Nephron progenitor cell (in vitro differentiated cells): ENCODE data around the gene NXPH4.

ENCODE experiments used
- DNase-seq: peaks from one replicate; pipeline ENCODE4 v3.0.0; 2021
- H3K27ac Mint-ChIP-seq: 2 replicates; pipeline ENCODE4 v1.8.0; 2021; ENCODE audit warnings: mild to moderate bottlenecking, moderate library complexity, mixed read lengths
- H3K27me3 Mint-ChIP-seq: 2 replicates; pipeline ENCODE4 v1.8.0; 2021; ENCODE audit warnings: mild to moderate bottlenecking, low read depth, mixed read lengths; ENCODE audit not compliant: poor library complexity
- H3K36me3 Mint-ChIP-seq: 2 replicates; pipeline ENCODE4 v1.8.0; 2021; ENCODE audit warnings: low read depth, mixed read lengths
- H3K4me1 Mint-ChIP-seq: 2 replicates; pipeline ENCODE4 v1.8.0; 2021; ENCODE audit warnings: mixed read lengths
- H3K4me3 Mint-ChIP-seq: 2 replicates; pipeline ENCODE4 v1.8.0; 2021; ENCODE audit warnings: mild to moderate bottlenecking, moderate library complexity, mixed read lengths
- H3K9me3 Mint-ChIP-seq: 2 replicates; pipeline ENCODE4 v1.8.0; 2021; ENCODE audit warnings: mild to moderate bottlenecking, moderate library complexity, mixed read lengths
- TF ChIP-seq, protein P1 (sequence below): fragments of 200-600 bp; sonication (generic); IDR thresholded peaks from 2 replicates; pipeline ENCODE4 v1.5.0; 2021; ENCODE audit warnings: antibody characterized with exemption

Gene NXPH4

DNA sequence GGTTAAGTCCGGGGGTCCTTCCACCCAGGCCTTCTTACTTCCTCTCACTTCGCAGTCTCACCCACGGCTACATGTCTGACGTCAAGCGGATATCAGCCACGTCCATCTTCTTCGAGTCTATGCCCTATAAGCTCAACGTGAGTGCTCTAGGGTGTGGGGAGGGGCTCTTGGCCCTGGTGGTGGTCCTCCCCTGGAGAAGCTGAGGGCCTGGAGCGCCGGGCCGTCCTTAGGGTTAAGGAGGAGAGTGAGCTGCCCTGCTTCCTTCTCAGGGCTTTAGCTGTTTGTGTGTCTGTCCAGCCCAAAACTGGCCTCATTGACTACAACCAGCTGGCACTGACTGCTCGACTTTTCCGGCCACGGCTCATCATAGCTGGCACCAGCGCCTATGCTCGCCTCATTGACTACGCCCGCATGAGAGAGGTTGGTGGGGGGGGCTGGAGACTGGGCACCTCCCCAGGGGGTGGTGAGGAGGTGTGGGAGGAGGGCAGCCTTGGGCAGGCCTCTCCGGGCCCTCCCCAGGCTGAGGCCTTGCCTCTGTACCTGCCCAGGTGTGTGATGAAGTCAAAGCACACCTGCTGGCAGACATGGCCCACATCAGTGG lies 15.7 kb downstream of the NXPH4 start:
- Mint-ChIP-seq H3K27me3 (peaks cover 34% of the 10 kb centered on the region), H3K36me3 (peaks cover 31% of the 10 kb centered on the region), H3K4me1 (peaks cover 87% of the 10 kb centered on the region), H3K4me3 (peak overlapping the region; percentile 18), H3K27ac (no peak overlapping the region), H3K9me3 (no peaks in the 10 kb centered on the region)
- TF ChIP-seq, protein P1, sequence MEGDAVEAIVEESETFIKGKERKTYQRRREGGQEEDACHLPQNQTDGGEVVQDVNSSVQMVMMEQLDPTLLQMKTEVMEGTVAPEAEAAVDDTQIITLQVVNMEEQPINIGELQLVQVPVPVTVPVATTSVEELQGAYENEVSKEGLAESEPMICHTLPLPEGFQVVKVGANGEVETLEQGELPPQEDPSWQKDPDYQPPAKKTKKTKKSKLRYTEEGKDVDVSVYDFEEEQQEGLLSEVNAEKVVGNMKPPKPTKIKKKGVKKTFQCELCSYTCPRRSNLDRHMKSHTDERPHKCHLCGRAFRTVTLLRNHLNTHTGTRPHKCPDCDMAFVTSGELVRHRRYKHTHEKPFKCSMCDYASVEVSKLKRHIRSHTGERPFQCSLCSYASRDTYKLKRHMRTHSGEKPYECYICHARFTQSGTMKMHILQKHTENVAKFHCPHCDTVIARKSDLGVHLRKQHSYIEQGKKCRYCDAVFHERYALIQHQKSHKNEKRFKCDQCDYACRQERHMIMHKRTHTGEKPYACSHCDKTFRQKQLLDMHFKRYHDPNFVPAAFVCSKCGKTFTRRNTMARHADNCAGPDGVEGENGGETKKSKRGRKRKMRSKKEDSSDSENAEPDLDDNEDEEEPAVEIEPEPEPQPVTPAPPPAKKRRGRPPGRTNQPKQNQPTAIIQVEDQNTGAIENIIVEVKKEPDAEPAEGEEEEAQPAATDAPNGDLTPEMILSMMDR, result no peak
- DNase-seq, result no peak

DNA sequence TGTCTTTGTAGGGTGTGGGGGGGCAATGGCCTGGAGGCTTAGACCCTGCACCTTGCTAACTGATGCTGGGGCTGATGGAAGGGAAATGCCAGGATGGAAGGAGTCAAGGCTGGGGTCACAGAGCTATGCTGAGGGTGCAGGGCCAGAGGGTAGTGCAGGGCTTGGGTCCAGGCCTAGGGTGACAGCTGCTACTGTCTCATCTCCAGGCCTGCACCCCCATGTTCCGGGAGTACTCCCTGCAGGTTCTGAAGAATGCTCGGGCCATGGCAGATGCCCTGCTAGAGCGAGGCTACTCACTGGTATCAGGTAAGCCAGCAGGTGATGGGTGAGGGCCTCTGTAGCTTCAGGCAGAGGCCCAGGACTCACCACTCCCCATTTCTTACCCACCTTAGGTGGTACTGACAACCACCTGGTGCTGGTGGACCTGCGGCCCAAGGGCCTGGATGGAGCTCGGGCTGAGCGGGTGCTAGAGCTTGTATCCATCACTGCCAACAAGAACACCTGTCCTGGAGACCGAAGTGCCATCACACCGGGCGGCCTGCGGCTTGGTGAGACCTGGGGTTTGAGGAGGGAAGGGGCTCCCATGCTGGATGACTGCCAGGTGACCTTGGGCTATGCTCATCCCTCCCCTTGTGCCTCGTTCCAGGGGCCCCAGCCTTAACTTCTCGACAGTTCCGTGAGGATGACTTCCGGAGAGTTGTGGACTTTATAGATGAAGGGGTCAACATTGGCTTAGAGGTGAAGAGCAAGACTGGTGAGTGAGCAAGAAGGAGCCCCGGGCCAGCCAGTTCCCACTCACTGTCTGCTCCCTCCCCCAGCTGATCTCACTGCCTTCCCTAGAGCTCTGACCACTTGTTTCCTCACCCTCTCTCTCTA lies 17.0 kb downstream of the NXPH4 start:
- Mint-ChIP-seq H3K4me3 (peak overlapping the region; percentile 45), H3K27me3 (peaks cover 44% of the 10 kb centered on the region), H3K4me1 (peaks cover 86% of the 10 kb centered on the region), H3K27ac (no peak overlapping the region), H3K36me3 (peaks cover 31% of the 10 kb centered on the region), H3K9me3 (no peaks in the 10 kb centered on the region)
- no peak for DNase-seq
- TF ChIP-seq, protein P1, result no peak

DNA sequence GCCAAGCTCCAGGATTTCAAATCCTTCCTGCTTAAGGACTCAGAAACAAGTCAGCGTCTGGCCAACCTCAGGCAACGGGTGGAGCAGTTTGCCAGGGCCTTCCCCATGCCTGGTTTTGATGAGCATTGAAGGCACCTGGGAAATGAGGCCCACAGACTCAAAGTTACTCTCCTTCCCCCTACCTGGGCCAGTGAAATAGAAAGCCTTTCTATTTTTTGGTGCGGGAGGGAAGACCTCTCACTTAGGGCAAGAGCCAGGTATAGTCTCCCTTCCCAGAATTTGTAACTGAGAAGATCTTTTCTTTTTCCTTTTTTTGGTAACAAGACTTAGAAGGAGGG lies 17.6 kb downstream of the NXPH4 start:
- Mint-ChIP-seq H3K27me3 (peaks cover 50% of the 10 kb centered on the region), H3K4me1 (peaks cover 85% of the 10 kb centered on the region), H3K4me3 (peak overlapping the region; percentile 45), H3K27ac (no peak overlapping the region), H3K9me3 (no peaks in the 10 kb centered on the region), H3K36me3 (peaks cover 31% of the 10 kb centered on the region)
- no peak for DNase-seq
- TF ChIP-seq, protein P1, result no peak

DNA sequence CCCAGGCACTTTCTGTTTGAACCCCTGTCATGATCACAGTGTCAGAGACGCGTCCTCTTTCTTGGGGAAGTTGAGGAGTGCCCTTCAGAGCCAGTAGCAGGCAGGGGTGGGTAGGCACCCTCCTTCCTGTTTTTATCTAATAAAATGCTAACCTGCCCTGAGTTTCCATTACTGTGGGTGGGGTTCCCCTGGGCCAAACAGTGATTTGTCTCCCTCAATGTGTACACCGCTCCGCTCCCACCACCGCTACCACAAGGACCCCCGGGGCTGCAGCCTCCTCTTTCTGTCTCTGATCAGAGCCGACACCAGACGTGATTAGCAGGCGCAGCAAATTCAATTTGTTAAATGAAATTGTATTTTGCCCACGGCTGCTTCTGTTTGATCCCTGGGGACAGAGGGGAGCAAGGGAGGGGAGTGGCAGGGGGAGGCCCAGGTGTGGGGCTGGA lies 18.0 kb downstream of the NXPH4 start:
- TF ChIP-seq, protein P1, result no peak
- Mint-ChIP-seq H3K27ac (no peak overlapping the region), H3K27me3 (peaks cover 54% of the 10 kb centered on the region), H3K9me3 (no peaks in the 10 kb centered on the region), H3K4me1 (peaks cover 85% of the 10 kb centered on the region), H3K36me3 (peaks cover 31% of the 10 kb centered on the region), H3K4me3 (peak overlapping the region; percentile 45)
- DNase-seq, result no peak

DNA sequence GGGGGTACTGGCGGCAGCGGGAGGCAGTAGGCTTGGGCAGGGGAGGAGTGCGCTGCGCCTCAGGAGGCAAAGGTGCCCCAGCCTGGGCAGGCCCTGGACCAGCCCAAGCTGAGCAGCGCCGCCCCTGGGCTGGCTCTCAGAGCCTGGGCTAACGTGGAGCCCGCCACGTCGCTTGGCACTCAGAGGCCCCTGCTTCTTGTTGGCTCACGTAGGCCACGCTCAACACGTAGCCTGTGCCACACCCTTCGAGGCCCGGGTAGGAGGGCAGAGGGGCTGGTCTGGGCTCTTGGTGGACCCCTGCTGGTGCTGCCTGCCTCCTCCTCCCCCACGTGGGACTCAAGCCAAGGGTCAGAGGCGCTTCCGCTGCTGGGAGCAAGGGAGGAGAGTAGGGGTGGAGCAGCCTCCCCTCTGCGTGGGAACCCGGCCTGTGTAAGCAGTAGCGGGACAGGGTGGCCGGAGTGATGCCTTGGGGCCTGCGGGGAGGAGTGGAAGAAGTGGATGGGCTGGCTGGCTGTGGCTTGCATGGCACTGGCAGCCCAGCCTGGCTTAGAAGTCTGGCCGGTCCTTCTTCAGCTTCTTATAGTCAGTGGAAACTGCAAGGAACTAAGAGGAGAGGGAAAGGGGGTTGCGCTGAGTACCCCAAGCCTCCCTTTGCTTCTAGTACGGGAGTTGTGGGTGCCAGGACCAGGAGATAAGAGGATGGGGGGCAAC lies 18.6 kb downstream of the NXPH4 start:
- no peak overlapping the region for H3K27ac Mint-ChIP-seq
- TF ChIP-seq, protein P1, result no peak
- H3K27me3 Mint-ChIP-seq, result peaks cover 60% of the 10 kb centered on the region
- H3K9me3 Mint-ChIP-seq, result no peaks in the 10 kb centered on the region
- no peak for DNase-seq
- H3K4me1 Mint-ChIP-seq, result peaks cover 85% of the 10 kb centered on the region
- peaks cover 31% of the 10 kb centered on the region for H3K36me3 Mint-ChIP-seq
- peak overlapping the region; percentile 63 for H3K4me3 Mint-ChIP-seq
